HL-60 (cell line): ENCODE measurements around the gene SFXN4.

ENCODE experiments used
- GABPA ChIP-seq: IDR thresholded peaks from 2 replicates; pipeline ENCODE4 v1.6.1; 2012; ENCODE audit warnings: low read depth
- POLR2AphosphoS5 ChIP-seq: IDR thresholded peaks from 2 replicates; pipeline ENCODE4 v1.6.1; 2012; ENCODE audit warnings: low read depth

DNA sequence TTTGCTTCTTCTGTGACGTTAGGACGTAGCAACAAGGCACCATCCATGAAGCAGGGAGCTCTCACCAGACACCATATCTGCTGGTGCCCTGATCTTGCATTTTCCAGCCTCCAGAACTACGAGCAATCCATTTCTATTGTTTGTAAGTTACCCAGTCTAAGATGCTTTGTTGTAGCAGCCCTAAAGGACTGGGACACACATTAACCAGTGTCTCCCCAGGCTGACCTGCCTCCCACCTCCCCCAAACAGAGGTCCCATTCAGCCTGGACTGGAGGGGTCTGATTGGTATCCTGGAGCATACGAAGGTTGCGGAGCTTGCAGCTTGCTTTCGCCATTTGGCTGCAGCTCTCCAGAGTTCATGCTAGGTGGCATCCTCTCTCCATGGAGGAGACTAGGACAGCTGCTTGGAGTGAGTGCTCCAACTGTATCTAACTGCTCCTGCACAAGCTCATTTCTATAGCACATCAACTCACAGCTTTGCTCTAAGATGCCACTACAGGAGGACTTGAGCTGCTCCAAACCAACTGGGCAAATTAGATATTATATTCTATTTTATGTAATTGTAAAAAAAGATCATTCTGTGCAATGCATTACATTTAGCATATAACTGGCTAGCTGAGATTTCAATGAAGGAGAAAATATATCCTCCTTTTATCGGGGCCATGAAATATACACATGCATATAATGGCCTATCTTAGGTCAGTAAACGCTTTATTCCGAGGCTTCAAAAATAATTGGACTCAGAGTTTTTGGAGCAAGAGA is 33.9 kb upstream of the SFXN4 start:
- no peak for TF ChIP-seq GABPA
- no peak for TF ChIP-seq POLR2AphosphoS5
